ENCODE data around the gene ALX4.

Gene ALX4

GRCh38 chr11:44332665-44333064, 22.7 kb upstream of the ALX4 start:
- CTCF ChIA-PET: no interaction called here
- POLR2A ChIA-PET: interaction anchor here (0.6 kb wide), 1 partner anchor 24 kb away, joined by 3 read pairs; no protein-coding TSS in a partner anchor
- no peak for DNase-seq (ENCODE audit: extremely low spot score)

GRCh38 chr11:44329472-44330230, 19.7 kb upstream of the ALX4 start:
- CTCF ChIA-PET: no interaction called here
- POLR2A ChIA-PET: no interaction called here

More at GRCh38 chr11:44332665-44333064, 22.7 kb upstream of the ALX4 start:
- no peak for TF ChIP-seq NFRKB (IDR thresholded peaks at IDR 0.05)
- TF ChIP-seq HDGF (IDR thresholded peaks at IDR 0.05; ENCODE audit: borderline replicate concordance): no peak
- TF ChIP-seq BHLHE40 (IDR thresholded peaks at IDR 0.05; ENCODE audit: borderline replicate concordance): no peak
- no peak for TF ChIP-seq ARNT (IDR thresholded peaks at IDR 0.05)
- no peak for TF ChIP-seq CTBP1 (IDR thresholded peaks at IDR 0.05; ENCODE audit: borderline replicate concordance)
- TF ChIP-seq FOXM1 (IDR thresholded peaks at IDR 0.05; ENCODE audit: borderline replicate concordance): no peak
- TF ChIP-seq SUZ12 (IDR thresholded peaks at IDR 0.05): no peak
- no peak for TF ChIP-seq L3MBTL2 (conservative IDR thresholded peaks at IDR 0.05)
- TF ChIP-seq LEF1 (IDR thresholded peaks at IDR 0.05; ENCODE audit: borderline replicate concordance): no peak
- no peak for TF ChIP-seq ZNF384 (IDR thresholded peaks at IDR 0.05)
- TF ChIP-seq SP1 (IDR thresholded peaks at IDR 0.05): no peak
- TF ChIP-seq FOXK2 (IDR thresholded peaks at IDR 0.05): no peak
- TF ChIP-seq TARDBP (IDR thresholded peaks at IDR 0.05): no peak
- TF ChIP-seq PKNOX1 (IDR thresholded peaks at IDR 0.05): no peak

GRCh38 chr11:44328138-44328660, 18.3 kb upstream of the ALX4 start:
- DNase-seq (ENCODE audit: extremely low spot score): no peak
- ChIA-PET POLR2A (no interaction called here), CTCF (no interaction called here)
- no peak for TF ChIP-seq L3MBTL2 (conservative IDR thresholded peaks at IDR 0.05)
- TF ChIP-seq ZNF384 (IDR thresholded peaks at IDR 0.05): no peak
- TF ChIP-seq HDGF (IDR thresholded peaks at IDR 0.05; ENCODE audit: borderline replicate concordance): no peak
- TF ChIP-seq PKNOX1 (IDR thresholded peaks at IDR 0.05): peak; percentile 79

More at GRCh38 chr11:44329472-44330230, 19.7 kb upstream of the ALX4 start:
- no peak for DNase-seq (ENCODE audit: extremely low spot score)
- TF ChIP-seq NFRKB (IDR thresholded peaks at IDR 0.05): no peak
- no peak for TF ChIP-seq BHLHE40 (IDR thresholded peaks at IDR 0.05; ENCODE audit: borderline replicate concordance)
- no peak for TF ChIP-seq FOXM1 (IDR thresholded peaks at IDR 0.05; ENCODE audit: borderline replicate concordance)

- ChIA-PET POLR2A (no interaction called here), CTCF (no interaction called here)
- no peak for DNase-seq (ENCODE audit: extremely low spot score)
- TF ChIP-seq ARNT (IDR thresholded peaks at IDR 0.05) (no peak), LEF1 (IDR thresholded peaks at IDR 0.05; ENCODE audit: borderline replicate concordance) (no peak), L3MBTL2 (conservative IDR thresholded peaks at IDR 0.05) (no peak), BHLHE40 (IDR thresholded peaks at IDR 0.05; ENCODE audit: borderline replicate concordance) (no peak), FOXM1 (IDR thresholded peaks at IDR 0.05; ENCODE audit: borderline replicate concordance) (no peak), ELF4 (IDR thresholded peaks at IDR 0.05) (no peak), HDGF (IDR thresholded peaks at IDR 0.05; ENCODE audit: borderline replicate concordance) (no peak)
Observed at GRCh38 chr11:44327730-44328129, 17.8 kb upstream of the ALX4 start.

GRCh38 chr11:44326615-44327475, 16.9 kb upstream of the ALX4 start:
- CTCF ChIA-PET: interaction anchor here (0.6 to 1.0 kb wide), 2 partner anchors 11 to 41 kb away, joined by 4 to 10 read pairs; no protein-coding TSS in a partner anchor
- TF ChIP-seq SP1 (IDR thresholded peaks at IDR 0.05): no peak
- no peak for DNase-seq (ENCODE audit: extremely low spot score)
- POLR2A ChIA-PET: no interaction called here

GRCh38 chr11:44325698-44326097, 15.8 kb upstream of the ALX4 start:
- CTCF ChIA-PET: no interaction called here
- TF ChIP-seq ZNF384 (IDR thresholded peaks at IDR 0.05) (no peak), FOXM1 (IDR thresholded peaks at IDR 0.05; ENCODE audit: borderline replicate concordance) (no peak), PKNOX1 (IDR thresholded peaks at IDR 0.05) (no peak), LEF1 (IDR thresholded peaks at IDR 0.05; ENCODE audit: borderline replicate concordance) (no peak), ARNT (IDR thresholded peaks at IDR 0.05) (no peak), NFRKB (IDR thresholded peaks at IDR 0.05) (no peak), HDGF (IDR thresholded peaks at IDR 0.05; ENCODE audit: borderline replicate concordance) (no peak), L3MBTL2 (conservative IDR thresholded peaks at IDR 0.05) (no peak), SP1 (IDR thresholded peaks at IDR 0.05) (no peak), FOXK2 (IDR thresholded peaks at IDR 0.05) (no peak), FOXA1 (IDR thresholded peaks at IDR 0.05) (no peak)
- DNase-seq (ENCODE audit: extremely low spot score): no peak
- POLR2A ChIA-PET: no interaction called here
